A673 (cell line): ENCODE measurements around the gene TSEN15. TPM values are rescaled to one million over a fixed set of nuclear protein-coding genes. Genes with fewer than 3 reads are reported as not detected.

Experiments used
- BruUV-seq: library from RNA; stranded (reverse); fragments of 400-500 nt; replicated peaks from 2 replicates; lab custom pipeline; 2021; lab: Mats Ljungman, UMichigan
- CTCF ChIA-PET: fragments of 300-600 bp; sonication (Branson Sonifier 250); formaldehyde crosslinking; loops from one replicate; lab custom pipeline; 2022; ENCODE audit warnings: antibody characterized with exemption; lab: Charles Lee
- POLR2A ChIA-PET: fragments of 300-600 bp; sonication (Branson Sonifier 250); formaldehyde crosslinking; loops from one replicate; lab custom pipeline; 2022; ENCODE audit warnings: antibody characterized with exemption; ENCODE audit not compliant: low non-redundant PET; lab: Charles Lee
- DNase-seq: peaks from one replicate; pipeline ENCODE4 v3.0.0-alpha.2; 2015; ENCODE audit warnings: low spot score
- H3K27ac ChIP-seq: fragments of 200-600 bp; sonication (generic); 2 replicates; pipeline ENCODE4 v1.5.1; 2016; ENCODE audit warnings: mixed run types, low read depth, mild to moderate bottlenecking, mixed read lengths, antibody characterized with exemption, low read length; ENCODE audit not compliant: poor library complexity, severe bottlenecking
- H3K27me3 ChIP-seq: fragments of 200-600 bp; sonication (generic); replicated peaks from 2 replicates; pipeline ENCODE4 v1.6.1; 2017; ENCODE audit warnings: mixed run types, low read depth, mild to moderate bottlenecking, mixed read lengths, antibody characterized with exemption, low read length; ENCODE audit not compliant: insufficient read depth, poor library complexity
- H3K36me3 ChIP-seq: fragments of 200-600 bp; sonication (generic); 2 replicates; pipeline ENCODE4 v1.6.1; 2016; ENCODE audit warnings: mixed run types, mild to moderate bottlenecking, mixed read lengths, antibody characterized with exemption, low read length; ENCODE audit not compliant: insufficient read depth, poor library complexity, severe bottlenecking
- H3K4me1 ChIP-seq: fragments of 200-600 bp; sonication (generic); 2 replicates; pipeline ENCODE4 v1.6.1; 2017; ENCODE audit warnings: mixed run types, mild to moderate bottlenecking, mixed read lengths, antibody characterized with exemption, low read length; ENCODE audit not compliant: insufficient read depth, poor library complexity, severe bottlenecking
- H3K4me3 ChIP-seq: fragments of 200-600 bp; sonication (generic); 2 replicates; pipeline ENCODE4 v1.5.1; 2016; ENCODE audit warnings: low read depth, mixed run types, mild to moderate bottlenecking, mixed read lengths, low read length; ENCODE audit not compliant: poor library complexity, severe bottlenecking
- H3K9me3 ChIP-seq: fragments of 200-600 bp; sonication (generic); 2 replicates; pipeline ENCODE4 v1.6.1; 2016; ENCODE audit warnings: mixed run types, low read depth, mild to moderate bottlenecking, mixed read lengths, antibody characterized with exemption, low read length; ENCODE audit not compliant: poor library complexity, severe bottlenecking
- CTCF ChIP-seq: fragments of 300-800, 200-600 bp; sonication (generic); conservative IDR thresholded peaks from 2 replicates; pipeline ENCODE4 v1.5.1; 2017; ENCODE audit warnings: low read depth, mild to moderate bottlenecking, antibody characterized with exemption, low read length, moderate library complexity, mixed read lengths
- EZH2 ChIP-seq: fragments of 200-600 bp; sonication (generic); IDR thresholded peaks from 2 replicates; pipeline ENCODE4 v1.6.1; 2017; ENCODE audit warnings: borderline replicate concordance, low read depth, mild to moderate bottlenecking, mixed read lengths, antibody characterized with exemption, low read length; ENCODE audit not compliant: poor library complexity, severe bottlenecking
- intact Hi-C: fragments of 100-400 bp; cut with micrococcal nuclease; formaldehyde crosslinking; loops from one replicate; pipeline ENCODE4 v1.10.0; 2022; ENCODE audit not compliant: unreplicated experiment
- total RNA-seq: library from RNA; stranded (reverse); gene quantifications from 2 replicates; pipeline ENCODE4 v1.2.3, GENCODE V29; 2021

TSEN15 gene
- total RNA-seq, 1 experiment from 2014 or later = 57.0 TPM

- intact Hi-C loops = no loop called here
- Histone ChIP-seq H3K4me1 (peaks cover 13% of the 10 kb centered on the region), H3K4me3 (no peak overlapping the region), H3K9me3 (peaks cover 10% of the 10 kb centered on the region), H3K27ac (no peak overlapping the region), H3K27me3 (no peaks in the 10 kb centered on the region), H3K36me3 (peaks cover 7% of the 10 kb centered on the region)
- CTCF ChIA-PET = no interaction called here
- no peak for TF ChIP-seq CTCF
- TF ChIP-seq EZH2 = no peak
- no peak for DNase-seq
- no TSS peak for BruUV-seq
- POLR2A ChIA-PET = no interaction called here
Observed at GRCh38 chr1:184080309-184080708, 28.8 kb downstream of the TSEN15 start.

GRCh38 chr1:184082541-184083415 is 31.2 kb downstream of the TSEN15 start:
- no peak for TF ChIP-seq CTCF
- TF ChIP-seq EZH2 = no peak
- intact Hi-C loops = no loop called here

DNA sequence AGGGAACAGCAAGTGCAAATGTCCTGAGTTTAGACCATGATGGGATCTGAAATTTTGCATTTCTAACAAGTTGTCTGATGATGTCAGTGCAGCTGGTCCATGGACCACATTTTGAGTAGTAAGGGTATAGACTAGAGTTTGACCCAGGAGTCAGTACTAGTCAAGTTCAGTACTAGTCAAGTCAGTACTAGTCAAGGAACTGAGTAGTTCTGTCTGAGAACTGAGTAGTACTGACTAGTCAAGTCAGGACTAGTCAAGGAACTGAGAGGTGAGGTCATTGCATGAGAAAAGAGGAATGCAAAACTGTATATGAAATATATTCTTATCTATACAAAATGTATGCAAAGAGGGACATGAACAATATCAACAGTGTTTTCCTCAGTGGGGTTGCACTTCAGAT is 34.1 kb downstream of the TSEN15 start:
- no peaks in the 10 kb centered on the region for H3K4me1 ChIP-seq
- no peaks in the 10 kb centered on the region for H3K9me3 ChIP-seq
- intact Hi-C loops = no loop called here
- BruUV-seq = no TSS peak
- POLR2A ChIA-PET = no interaction called here
- TF ChIP-seq EZH2 = no peak
- TF ChIP-seq CTCF = no peak
- H3K27me3 ChIP-seq = no peaks in the 10 kb centered on the region
- H3K27ac ChIP-seq = no peak overlapping the region
- no peaks in the 10 kb centered on the region for H3K36me3 ChIP-seq
- no peak overlapping the region for H3K4me3 ChIP-seq
- CTCF ChIA-PET = interaction anchor here (0.6 kb wide), 1 partner anchor 746 kb away, joined by 8 read pairs; no protein-coding TSS in a partner anchor
- DNase-seq = no peak

More at GRCh38 chr1:184082541-184083415, 31.2 kb downstream of the TSEN15 start:
- peaks cover 13% of the 10 kb centered on the region for H3K4me1 ChIP-seq
- no TSS peak for BruUV-seq
- DNase-seq = no peak
- no peak overlapping the region for H3K27ac ChIP-seq
- CTCF ChIA-PET = interaction anchor here (1.6 kb wide), 1 partner anchor 581 kb away, joined by 5 read pairs; no protein-coding TSS in a partner anchor
- H3K4me3 ChIP-seq = no peak overlapping the region
- no peaks in the 10 kb centered on the region for H3K9me3 ChIP-seq
- no peaks in the 10 kb centered on the region for H3K36me3 ChIP-seq
- H3K27me3 ChIP-seq = no peaks in the 10 kb centered on the region
- POLR2A ChIA-PET = no interaction called here
